ENCODE measurements around the gene CCDC12. TPM values are rescaled to one million over a fixed set of nuclear protein-coding genes. Genes with fewer than 3 reads are reported as not detected.

Gene CCDC12
- total RNA-seq, 1 donor from 2014 or later = 37.4 TPM

- Mint-ChIP-seq H3K4me3 (ENCODE audit: unreplicated experiment) (no peak overlapping the region), H3K36me3 (ENCODE audit: unreplicated experiment) (peaks cover 26% of the 10 kb centered on the region), H3K27me3 (ENCODE audit: unreplicated experiment) (no peaks in the 10 kb centered on the region), H3K9me3 (ENCODE audit: unreplicated experiment) (no peaks in the 10 kb centered on the region), H3K27ac (ENCODE audit: unreplicated experiment) (peak overlapping the region; percentile 43), H3K4me1 (ENCODE audit: unreplicated experiment) (peaks cover 23% of the 10 kb centered on the region)
- no peak for TF ChIP-seq CTCF (IDR thresholded peaks at IDR 0.05)
- DNase-seq (ENCODE audit: extremely low spot score, unreplicated experiment) = no peak
Observed at GRCh38 chr3:47018269-47018611, 41.7 kb upstream of the CCDC12 start.

- Mint-ChIP-seq H3K4me3 (ENCODE audit: unreplicated experiment) (no peak overlapping the region), H3K4me1 (ENCODE audit: unreplicated experiment) (peaks cover 23% of the 10 kb centered on the region), H3K36me3 (ENCODE audit: unreplicated experiment) (peaks cover 26% of the 10 kb centered on the region), H3K9me3 (ENCODE audit: unreplicated experiment) (no peaks in the 10 kb centered on the region), H3K27me3 (ENCODE audit: unreplicated experiment) (no peaks in the 10 kb centered on the region), H3K27ac (ENCODE audit: unreplicated experiment) (peak overlapping the region; percentile 43)
- DNase-seq (ENCODE audit: extremely low spot score, unreplicated experiment) = no peak
- no peak for TF ChIP-seq CTCF (IDR thresholded peaks at IDR 0.05)
Observed at GRCh38 chr3:47017504-47018268, 41.1 kb upstream of the CCDC12 start.

GRCh38 chr3:47016934-47017435 is 40.4 kb upstream of the CCDC12 start:
- H3K4me3 Mint-ChIP-seq (ENCODE audit: unreplicated experiment) = no peak overlapping the region
- H3K27me3 Mint-ChIP-seq (ENCODE audit: unreplicated experiment) = no peaks in the 10 kb centered on the region
- no peak for TF ChIP-seq CTCF (IDR thresholded peaks at IDR 0.05)
- no peak for DNase-seq (ENCODE audit: extremely low spot score, unreplicated experiment)
- peaks cover 23% of the 10 kb centered on the region for H3K4me1 Mint-ChIP-seq (ENCODE audit: unreplicated experiment)
- no peaks in the 10 kb centered on the region for H3K9me3 Mint-ChIP-seq (ENCODE audit: unreplicated experiment)
- H3K27ac Mint-ChIP-seq (ENCODE audit: unreplicated experiment) = peak overlapping the region; percentile 50
- peaks cover 26% of the 10 kb centered on the region for H3K36me3 Mint-ChIP-seq (ENCODE audit: unreplicated experiment)

- Mint-ChIP-seq H3K27ac (ENCODE audit: unreplicated experiment) (no peak overlapping the region), H3K9me3 (ENCODE audit: unreplicated experiment) (no peaks in the 10 kb centered on the region), H3K27me3 (ENCODE audit: unreplicated experiment) (no peaks in the 10 kb centered on the region), H3K4me3 (ENCODE audit: unreplicated experiment) (no peak overlapping the region), H3K4me1 (ENCODE audit: unreplicated experiment) (peaks cover 23% of the 10 kb centered on the region), H3K36me3 (ENCODE audit: unreplicated experiment) (peaks cover 26% of the 10 kb centered on the region)
- no peak for DNase-seq (ENCODE audit: extremely low spot score, unreplicated experiment)
- no peak for TF ChIP-seq CTCF (IDR thresholded peaks at IDR 0.05)
Observed at GRCh38 chr3:47016086-47016933, 39.8 kb upstream of the CCDC12 start.

- no peak for TF ChIP-seq CTCF (IDR thresholded peaks at IDR 0.05)
- H3K9me3 Mint-ChIP-seq (ENCODE audit: unreplicated experiment) = no peaks in the 10 kb centered on the region
- peaks cover 25% of the 10 kb centered on the region for H3K36me3 Mint-ChIP-seq (ENCODE audit: unreplicated experiment)
- H3K27me3 Mint-ChIP-seq (ENCODE audit: unreplicated experiment) = no peaks in the 10 kb centered on the region
- H3K27ac Mint-ChIP-seq (ENCODE audit: unreplicated experiment) = no peak overlapping the region
- no peak overlapping the region for H3K4me3 Mint-ChIP-seq (ENCODE audit: unreplicated experiment)
- no peak for DNase-seq (ENCODE audit: extremely low spot score, unreplicated experiment)
- peaks cover 24% of the 10 kb centered on the region for H3K4me1 Mint-ChIP-seq (ENCODE audit: unreplicated experiment)
Observed at GRCh38 chr3:47015151-47015550, 38.6 kb upstream of the CCDC12 start.

Measured in osteocyte (in vitro differentiated cells).